ENCODE measurements around the gene AFF2.
"Not testable (repeated sequence)": the region's sequence is repeated elsewhere in the genome, so short reads cannot be mapped to it uniquely, and the experiment has no call there.

The AFF2 gene

DNA sequence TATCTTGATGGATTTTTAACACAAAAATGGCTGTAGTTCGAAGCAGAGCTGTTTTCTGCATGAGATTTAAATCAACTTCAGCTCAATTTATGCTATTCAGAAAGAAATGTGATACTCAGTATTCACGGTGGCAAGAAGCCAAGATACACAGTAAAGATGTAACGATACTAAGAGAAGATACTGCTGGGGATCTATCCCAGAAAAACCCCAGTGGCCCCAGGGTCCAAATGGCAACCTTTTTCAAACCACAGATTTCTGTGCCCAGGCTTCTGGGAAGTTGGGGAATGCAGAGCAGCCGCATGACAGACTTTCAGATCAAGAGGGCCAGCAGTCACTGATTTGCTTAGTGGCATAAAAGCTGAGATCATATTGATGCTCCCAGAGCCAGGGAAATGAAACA is 353.9 kb downstream of the AFF2 start:
- no peak for DNase-seq (ENCODE audit: low read depth in 2 of 2)

DNA sequence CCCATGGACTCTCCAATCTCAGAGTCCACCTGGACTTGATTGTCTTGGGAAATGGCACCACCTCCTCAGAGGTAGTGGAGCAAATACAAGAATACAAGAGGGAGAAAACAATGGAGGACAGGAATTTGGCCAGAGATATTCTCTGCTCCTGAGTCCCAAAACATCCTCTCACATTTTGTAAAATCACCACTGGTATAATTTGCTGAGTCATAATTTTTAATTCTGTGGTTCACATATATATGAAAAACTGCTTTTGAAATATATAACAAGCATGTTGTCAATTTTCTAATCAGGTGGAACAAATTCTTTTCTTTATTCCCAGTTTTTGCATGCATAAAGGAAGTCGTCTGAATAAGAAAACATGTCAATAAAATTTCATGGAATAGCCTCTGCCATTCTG is 356.1 kb downstream of the AFF2 start:
- DNase-seq (ENCODE audit: low read depth in 2 of 2), result no peak

GRCh38 chrX:148865277-148866210 is 365.1 kb downstream of the AFF2 start:
- DNase-seq (ENCODE audit: low read depth in 2 of 2), result no peak

DNA sequence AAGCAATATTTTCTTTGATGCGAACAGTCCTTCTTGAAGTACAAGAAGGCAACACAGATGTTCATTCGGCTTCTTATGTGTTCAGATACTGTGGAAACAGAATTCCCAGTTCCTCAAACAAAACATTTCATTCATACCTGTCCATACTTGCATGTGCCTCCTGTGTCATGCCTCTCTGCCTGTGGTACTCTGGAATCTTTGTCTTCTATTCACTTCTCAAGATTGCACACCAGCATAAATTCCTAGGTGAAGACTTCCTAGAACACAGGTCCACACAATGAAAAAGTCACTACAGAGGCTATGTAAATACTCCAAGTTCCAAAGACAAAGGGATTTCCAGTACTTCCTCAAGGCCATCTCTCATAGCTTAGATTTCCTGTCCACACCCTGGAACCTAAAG is 367.2 kb downstream of the AFF2 start:
- no peak for DNase-seq (ENCODE audit: low read depth in 2 of 2)

DNA sequence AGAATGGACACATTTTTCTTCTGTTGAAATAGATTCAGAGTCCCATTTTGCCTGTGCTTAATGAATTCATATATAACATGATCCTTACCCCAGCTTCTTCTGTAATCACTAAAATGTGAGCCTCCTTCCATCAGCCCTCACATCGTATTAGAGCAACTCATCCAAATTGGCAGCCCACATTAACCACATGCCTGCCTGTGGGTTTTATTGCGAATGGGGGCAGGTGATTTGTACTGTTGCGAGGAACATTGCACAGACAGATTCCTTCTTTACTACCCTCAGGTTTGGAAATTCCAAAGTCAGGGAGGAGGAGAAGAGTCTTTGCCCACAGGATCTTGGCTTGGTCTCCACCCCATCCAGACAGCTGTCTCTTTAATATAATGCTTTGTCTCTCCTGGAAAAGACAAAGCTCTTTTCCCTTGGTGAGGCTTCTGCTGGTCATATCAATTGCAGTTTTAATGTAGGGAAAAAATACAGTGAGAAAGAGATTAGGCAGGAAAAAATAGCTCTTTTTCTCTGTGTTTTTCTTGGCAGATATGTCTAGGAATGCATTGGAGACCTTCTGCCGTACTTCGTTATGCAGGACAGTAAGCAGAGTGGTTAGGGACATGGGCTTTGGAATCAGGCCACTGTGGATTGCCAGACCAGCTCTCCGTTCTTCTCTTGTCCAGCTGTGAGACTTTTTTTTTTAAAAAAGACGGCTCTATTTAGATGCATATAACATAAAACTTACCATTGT is 371.2 kb downstream of the AFF2 start:
- DNase-seq (ENCODE audit: low read depth in 2 of 2), result no peak

DNA sequence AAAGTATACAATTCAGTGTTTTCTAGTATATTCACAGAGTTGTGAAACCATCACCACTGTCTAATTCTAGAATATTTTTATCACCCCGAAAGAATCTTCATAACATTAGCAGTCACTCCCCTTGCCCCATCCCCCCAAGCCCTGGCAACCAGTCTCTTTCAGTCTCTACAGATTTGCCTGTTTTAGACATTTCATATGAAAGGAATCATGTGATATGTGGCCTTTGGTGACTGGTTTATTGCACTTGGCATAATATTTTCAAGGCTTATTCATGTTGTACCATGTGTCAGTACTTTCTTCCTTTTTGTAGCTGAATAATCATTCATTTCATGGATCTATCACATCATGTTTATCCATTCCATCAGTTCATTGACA is 371.7 kb downstream of the AFF2 start:
- DNase-seq (ENCODE audit: low read depth in 2 of 2), result no peak

- DNase-seq (ENCODE audit: low read depth in 2 of 2), result no peak
These were observed 372.5 kb downstream of the AFF2 start for GRCh38 chrX:148872881-148873280.

GRCh38 chrX:148874636-148875246 is 374.3 kb downstream of the AFF2 start:
- no peak for DNase-seq (ENCODE audit: low read depth in 2 of 2)

- no peak for DNase-seq (ENCODE audit: low read depth in 2 of 2)
These were observed 378.0 kb downstream of the AFF2 start for GRCh38 chrX:148878371-148878770.

DNA sequence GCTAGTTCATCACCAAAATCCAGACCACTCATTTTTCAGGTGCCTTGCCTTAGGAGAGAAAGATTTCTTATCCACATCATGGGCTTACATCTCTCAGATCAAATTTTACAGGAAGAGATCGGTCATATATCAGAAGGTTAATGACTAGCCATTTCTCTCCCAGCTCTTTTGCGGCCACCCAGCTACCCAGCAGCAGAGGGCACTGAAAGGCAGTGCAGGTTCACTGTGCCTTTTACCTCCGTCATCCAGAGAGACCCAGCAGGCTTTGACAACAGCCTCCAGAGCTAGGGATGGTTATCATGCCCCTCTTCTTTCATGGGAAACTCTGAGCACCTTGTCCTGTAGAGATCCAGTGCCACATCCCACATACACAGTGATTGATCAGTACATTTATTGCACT is 384.8 kb downstream of the AFF2 start:
- DNase-seq (ENCODE audit: low read depth in 2 of 2), result no peak

GRCh38 chrX:148893395-148893794 is 393.0 kb downstream of the AFF2 start:
- DNase-seq (ENCODE audit: low read depth in 2 of 2), result no peak

- DNase-seq (ENCODE audit: low read depth in 2 of 2), result no peak
These were observed 402.2 kb downstream of the AFF2 start for GRCh38 chrX:148902581-148902980.

- no peak for DNase-seq (ENCODE audit: low read depth in 2 of 2)
These were observed 402.8 kb downstream of the AFF2 start for GRCh38 chrX:148903176-148903575.

DNA sequence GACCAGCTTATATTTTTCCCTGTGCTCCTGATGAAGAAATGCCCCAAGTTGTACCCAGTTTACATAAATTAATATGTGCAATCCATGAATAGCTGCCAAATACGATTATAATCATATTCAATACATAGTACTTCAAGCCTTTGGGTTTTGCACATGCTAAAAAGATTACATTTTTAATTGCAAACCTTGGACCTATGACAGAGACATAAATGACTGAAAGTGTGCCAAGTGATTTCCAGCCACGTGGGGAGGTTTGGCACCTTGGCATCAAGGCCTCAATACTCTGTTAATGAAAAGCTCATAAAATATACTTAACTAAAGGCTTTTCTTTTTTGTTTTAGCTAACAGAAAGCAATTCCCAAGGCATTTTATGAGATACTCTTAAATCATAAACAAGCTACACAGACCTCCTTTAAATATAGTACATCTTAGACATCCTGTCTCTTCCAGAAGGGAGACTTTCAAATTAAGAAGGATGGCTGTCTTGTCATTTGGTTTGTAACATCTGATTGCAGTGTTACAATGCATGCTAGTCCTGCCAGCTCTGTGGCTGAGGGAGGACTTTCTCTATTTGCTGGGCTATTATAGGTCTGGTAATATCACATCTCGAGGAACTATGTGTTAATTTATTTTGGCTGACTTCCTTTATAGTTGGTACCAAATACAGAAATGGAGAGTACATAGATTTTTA is 404.1 kb downstream of the AFF2 start:
- no peak for DNase-seq (ENCODE audit: low read depth in 2 of 2)

- no peak for DNase-seq (ENCODE audit: low read depth in 2 of 2)
These were observed 405.0 kb downstream of the AFF2 start for GRCh38 chrX:148905400-148905799.

GRCh38 chrX:148906628-148907027 is 406.2 kb downstream of the AFF2 start:
- not testable (repeated sequence) for DNase-seq (ENCODE audit: low read depth in 2 of 2)

GRCh38 chrX:148909758-148910157 is 409.3 kb downstream of the AFF2 start:
- no peak for DNase-seq (ENCODE audit: low read depth in 2 of 2)

GRCh38 chrX:148913971-148914370 is 413.6 kb downstream of the AFF2 start:
- DNase-seq (ENCODE audit: low read depth in 2 of 2), result no peak

GRCh38 chrX:148914783-148915182 is 414.4 kb downstream of the AFF2 start:
- no peak for DNase-seq (ENCODE audit: low read depth in 2 of 2)

- no peak for DNase-seq (ENCODE audit: low read depth in 2 of 2)
These were observed 415.1 kb downstream of the AFF2 start for GRCh38 chrX:148915474-148915873.

DNA sequence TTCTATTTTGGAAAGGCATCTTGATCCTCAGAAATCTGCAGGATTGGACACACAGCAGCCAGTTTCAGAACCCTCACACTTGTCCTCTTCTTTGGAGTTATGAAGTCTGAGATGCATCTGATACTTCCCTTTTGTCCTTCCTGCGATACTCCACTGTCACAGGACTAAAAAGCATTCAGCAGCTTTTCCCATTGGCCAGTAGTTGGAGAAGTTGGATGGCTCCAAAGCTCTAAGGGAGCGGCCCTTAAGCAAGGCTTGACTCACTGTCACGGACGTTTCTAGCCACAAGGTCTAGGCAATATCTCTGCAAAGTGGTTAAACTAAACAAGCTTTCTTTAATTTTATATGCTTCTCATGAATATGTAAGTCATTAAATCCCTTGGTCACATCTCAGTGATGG is 417.0 kb downstream of the AFF2 start:
- no peak for DNase-seq (ENCODE audit: low read depth in 2 of 2)

- no peak for DNase-seq (ENCODE audit: low read depth in 2 of 2)
These were observed 423.2 kb downstream of the AFF2 start for GRCh38 chrX:148923631-148924030.

All from stimulated activated CD8-positive, alpha-beta memory T cell treated with anti-CD3 and anti-CD28 coated beads, Interleukin-15, amount 100 ng/mL, for 48 hours (primary cell).